Thyroid gland (tissue), 4 donors: ENCODE data around the gene BEND6.

ENCODE experiments used
- CTCF ChIP-seq, 6 experiments: fragments of 200-600 bp in 3 of 6; fragments of 450-650 bp in 3 of 6; sonication (generic) in 3 of 6; IDR thresholded peaks; one replicate each; pipeline ENCODE4 v1.5.1; 2016 to 2019; ENCODE audit warnings: antibody characterized with exemption in 6 of 6, mild to moderate bottlenecking in 2 of 6, inconsistent platforms in 1 of 6, moderate library complexity in 1 of 6
- POLR2A ChIP-seq, 2 donors: fragments of 450-650 bp; IDR thresholded peaks; one replicate each; pipeline ENCODE4 v1.6.1; 2017; ENCODE audit warnings: antibody characterized with exemption in 2 of 2, mild to moderate bottlenecking in 2 of 2, moderate library complexity in 1 of 2

GRCh38 chr6:56909115-56909907 lies 45.6 kb upstream of the BEND6 start:
- TF ChIP-seq CTCF (IDR thresholded peaks at IDR 0.05), result no peak
- TF ChIP-seq POLR2A (IDR thresholded peaks at IDR 0.05), result no peak
